CD4-positive, CD25-positive, alpha-beta regulatory T cell (primary cell): Measurements from ENCODE around the gene ASPDH. TPM values are rescaled to one million over a fixed set of nuclear protein-coding genes. Genes with fewer than 3 reads are reported as not detected.

Source experiments
- ATAC-seq, 2 donors: fragments of 150-1000 bp; cut with Tn5 transposase; one replicate each; pipeline ENCODE4 v1.10.0; 2021; ENCODE audit warnings: low read depth in 2 of 2, moderate number of reproducible peaks in 2 of 2, moderate library complexity in 1 of 2
- DNase-seq, 3 donors: peaks; one replicate each; pipeline versions ENCODE4 v3.0.0 to v3.0.0-alpha.2; 2012 to 2022; ENCODE audit warnings: mixed read lengths in 1 of 3
- H3K27ac ChIP-seq: one replicate; pipeline ENCODE4 v1.7.0; 2013; ENCODE audit warnings: mild to moderate bottlenecking, low read length; ENCODE audit not compliant: insufficient read depth, poor library complexity, severe bottlenecking
- H3K27me3 ChIP-seq: one replicate; pipeline ENCODE4 v1.7.0; 2013; ENCODE audit warnings: low read length; ENCODE audit not compliant: control insufficient read depth, insufficient read depth
- H3K36me3 ChIP-seq: one replicate; pipeline ENCODE4 v1.7.0; 2013; ENCODE audit warnings: mild to moderate bottlenecking, low read length, moderate library complexity; ENCODE audit not compliant: control insufficient read depth, insufficient read depth
- H3K4me1 ChIP-seq: 2 replicates; pipeline ENCODE4 v1.7.0; 2013; ENCODE audit warnings: mild to moderate bottlenecking, low read length; ENCODE audit not compliant: insufficient read depth, control insufficient read depth, poor library complexity, severe bottlenecking
- H3K4me3 ChIP-seq: one replicate; pipeline ENCODE4 v1.7.0; 2013; ENCODE audit warnings: low read depth, mild to moderate bottlenecking, low read length, moderate library complexity
- H3K9me3 ChIP-seq, 2 experiments: 1 replicate in 1 of 2; 2 replicates in 1 of 2; pipeline ENCODE4 v1.7.0; 2013; ENCODE audit warnings: low read length in 2 of 2, mild to moderate bottlenecking in 1 of 2, moderate library complexity in 1 of 2; ENCODE audit not compliant: control insufficient read depth in 2 of 2
- H3K27ac Mint-ChIP-seq, 3 donors: one replicate each; pipeline ENCODE4 v1.8.0; 2020 to 2022; ENCODE audit warnings: mild to moderate bottlenecking in 3 of 3, mixed read lengths in 3 of 3, moderate library complexity in 2 of 3
- H3K27me3 Mint-ChIP-seq: one replicate; pipeline ENCODE4 v1.8.0; 2022; ENCODE audit warnings: mild to moderate bottlenecking, mixed read lengths
- H3K36me3 Mint-ChIP-seq: one replicate; pipeline ENCODE4 v1.8.0; 2020; ENCODE audit warnings: mixed read lengths
- H3K4me1 Mint-ChIP-seq, 4 donors: one replicate each; pipeline ENCODE4 v1.8.0; 2020 to 2022; ENCODE audit warnings: mixed read lengths in 4 of 4, mild to moderate bottlenecking in 1 of 4
- H3K4me3 Mint-ChIP-seq, 4 donors: one replicate each; pipeline ENCODE4 v1.8.0; 2020 to 2022; ENCODE audit warnings: mild to moderate bottlenecking in 4 of 4, mixed read lengths in 4 of 4, moderate library complexity in 3 of 4
- H3K9me3 Mint-ChIP-seq, 7 donors: one replicate each; pipeline ENCODE4 v1.8.0; 2020 to 2022; ENCODE audit warnings: mixed read lengths in 7 of 7, mild to moderate bottlenecking in 3 of 7, moderate library complexity in 2 of 7
- polyA plus RNA-seq, 4 donors: library from polyadenylated mRNA; unstranded; fragments of 300-500 nt; fragmentation: Illumina TruSeq; gene quantifications; one replicate each; pipeline ENCODE4 v1.2.3, GENCODE V29; 2021
- total RNA-seq: library from RNA; stranded (reverse); gene quantifications from one replicate; pipeline ENCODE4 v1.2.3, GENCODE V29; 2022

Gene ASPDH
- total and polyA plus RNA-seq, 5 donors from 2014 or later = not detected

DNA sequence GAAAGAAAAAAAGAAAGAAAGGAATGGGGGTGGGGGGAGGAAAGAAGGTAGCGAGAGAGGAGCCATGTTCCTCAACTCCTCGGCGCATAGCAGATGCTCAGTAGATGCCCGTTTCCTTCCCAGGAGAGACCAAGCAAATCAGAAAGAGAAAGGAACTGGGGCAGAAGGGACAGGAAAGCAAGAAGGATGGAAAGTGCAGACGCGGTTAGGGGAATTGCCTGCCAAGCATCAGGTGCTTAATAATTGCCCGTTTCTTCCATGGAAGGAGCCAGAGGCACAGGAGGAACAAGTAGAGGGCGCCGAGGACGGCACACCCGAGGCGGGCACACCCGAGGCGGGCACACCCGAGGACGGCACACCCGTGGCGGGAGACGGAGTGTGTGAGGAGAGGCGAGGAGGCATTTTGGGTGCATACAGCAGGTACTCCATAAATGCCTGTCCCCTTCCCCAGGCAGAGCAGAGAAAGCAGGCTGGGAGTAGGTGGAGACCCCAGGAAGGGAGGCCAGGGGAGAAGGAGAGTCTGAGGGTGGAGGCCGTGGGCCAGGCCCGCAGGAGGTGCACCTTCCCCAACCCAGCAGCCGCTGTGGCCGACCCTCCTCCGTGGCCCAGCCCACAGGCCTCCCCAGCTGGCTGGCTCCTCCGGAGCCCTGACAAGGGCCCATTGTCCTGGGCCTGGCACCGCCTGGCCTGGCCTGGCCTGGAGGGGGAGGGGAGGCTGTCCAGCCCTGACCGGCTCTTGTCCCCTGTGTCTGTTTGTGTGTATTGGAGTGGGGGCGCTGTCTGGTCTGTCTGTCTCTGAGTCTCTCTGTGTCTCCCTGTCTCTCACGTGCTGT is 17.3 kb downstream of the ASPDH start:
- Histone ChIP-seq H3K27ac (no peak overlapping the region), H3K4me3 (no peak overlapping the region), H3K27me3 (no peaks in the 10 kb centered on the region), H3K36me3 (no peaks in the 10 kb centered on the region), H3K4me1 (peaks cover 11% of the 10 kb centered on the region), H3K9me3 (no peaks in the 10 kb centered on the region)
- H3K27me3 Mint-ChIP-seq = no peaks in the 10 kb centered on the region
- peaks cover 0 to 13% (median 5%) of the 10 kb centered on the region in 4 donors for H3K4me1 Mint-ChIP-seq
- DNase-seq = no peak
- no peak for ATAC-seq
- no peak overlapping the region for H3K4me3 Mint-ChIP-seq
- H3K27ac Mint-ChIP-seq = no peak overlapping the region
- H3K9me3 Mint-ChIP-seq = peaks cover 0 to 2% (median 0%) of the 10 kb centered on the region in 7 donors
- H3K36me3 Mint-ChIP-seq = peaks cover 5% of the 10 kb centered on the region

GRCh38 chr19:50495020-50495531 is 18.6 kb downstream of the ASPDH start:
- Mint-ChIP-seq H3K27ac (peak overlapping the region in 1 of 3 donors; percentile 38), H3K36me3 (peaks cover 5% of the 10 kb centered on the region), H3K9me3 (peaks cover 0 to 2% (median 0%) of the 10 kb centered on the region in 7 donors), H3K4me3 (no peak overlapping the region), H3K4me1 (peaks cover 0 to 25% (median 8%) of the 10 kb centered on the region in 4 donors), H3K27me3 (no peaks in the 10 kb centered on the region)
- no peaks in the 10 kb centered on the region for H3K27me3 ChIP-seq
- no peak overlapping the region for H3K27ac ChIP-seq
- no peak for DNase-seq
- peaks cover 14% of the 10 kb centered on the region for H3K4me1 ChIP-seq
- no peaks in the 10 kb centered on the region for H3K36me3 ChIP-seq
- H3K4me3 ChIP-seq = no peak overlapping the region
- ATAC-seq = no peak
- no peaks in the 10 kb centered on the region for H3K9me3 ChIP-seq

DNA sequence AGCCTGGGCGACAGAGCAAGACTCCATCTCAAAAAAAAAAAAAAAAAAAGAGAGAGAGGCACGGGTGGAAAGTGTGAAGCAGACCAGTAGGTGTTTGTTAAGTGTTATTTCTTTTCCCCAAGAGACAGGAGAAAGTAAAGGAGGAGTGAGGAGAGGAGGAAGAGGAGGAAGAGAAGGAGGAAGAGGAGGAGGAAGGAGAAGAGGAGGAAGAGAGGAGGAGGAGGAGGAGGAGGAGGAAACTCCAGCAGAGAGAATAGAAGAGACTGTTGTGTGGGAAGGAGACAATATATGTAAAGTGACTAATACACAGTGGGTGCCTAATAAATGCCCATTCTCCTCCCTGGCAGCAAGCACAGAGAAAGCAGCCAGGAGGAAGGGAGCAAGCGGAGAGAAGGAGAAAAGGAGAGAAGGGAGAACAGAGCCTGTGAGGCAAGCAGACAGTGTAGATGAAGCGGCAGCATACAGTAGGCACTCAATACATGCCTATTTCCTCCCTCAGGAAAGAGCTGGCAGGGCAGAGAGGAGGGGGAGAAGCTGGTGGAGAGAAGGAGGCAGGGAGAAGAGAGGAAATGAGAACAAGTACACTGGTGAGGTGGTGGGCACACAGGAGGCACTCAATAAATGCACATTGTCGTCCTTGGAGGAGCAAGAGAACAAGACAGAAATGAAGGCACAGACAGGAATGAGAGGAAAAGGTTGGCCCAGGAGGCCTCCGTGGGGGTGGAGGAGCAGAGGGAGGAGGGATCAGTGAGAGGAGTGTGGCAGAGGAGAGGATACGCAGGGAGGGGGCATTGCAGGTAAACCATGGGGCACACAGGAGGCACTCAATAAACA is 19.3 kb downstream of the ASPDH start:
- no peaks in the 10 kb centered on the region for H3K9me3 ChIP-seq
- peaks cover 0 to 2% (median 0%) of the 10 kb centered on the region in 7 donors for H3K9me3 Mint-ChIP-seq

DNA sequence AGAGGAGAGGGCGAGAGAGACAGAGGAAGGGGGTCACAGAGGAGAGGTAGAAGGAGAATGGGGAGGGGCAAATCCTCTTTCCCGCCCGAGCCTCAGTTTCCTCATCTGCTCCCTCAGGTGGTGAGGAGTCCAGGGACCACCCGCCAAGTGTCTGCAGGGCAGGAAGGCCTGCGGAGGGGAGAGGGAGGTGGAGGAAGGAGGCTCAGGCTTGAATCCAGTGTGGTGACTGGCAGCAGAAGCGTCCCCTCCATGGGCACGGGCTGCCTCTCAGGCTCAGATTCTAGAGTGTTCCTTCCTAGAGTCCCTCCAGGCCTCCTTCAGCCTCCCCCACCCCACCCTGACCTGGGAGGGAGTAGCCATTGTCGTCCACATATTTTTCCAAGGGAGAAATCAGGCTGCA is 20.5 kb downstream of the ASPDH start:
- H3K27me3 Mint-ChIP-seq = no peaks in the 10 kb centered on the region
- DNase-seq (no peak), ATAC-seq (no peak)
- Histone ChIP-seq H3K36me3 (no peaks in the 10 kb centered on the region), H3K27ac (no peak overlapping the region), H3K27me3 (no peaks in the 10 kb centered on the region), H3K4me3 (no peak overlapping the region), H3K9me3 (no peaks in the 10 kb centered on the region), H3K4me1 (peaks cover 14% of the 10 kb centered on the region)
- peaks cover 0 to 30% (median 8%) of the 10 kb centered on the region in 4 donors for H3K4me1 Mint-ChIP-seq
- H3K9me3 Mint-ChIP-seq = peaks cover 0 to 3% (median 0%) of the 10 kb centered on the region in 7 donors
- H3K27ac Mint-ChIP-seq = no peak overlapping the region
- peaks cover 10% of the 10 kb centered on the region for H3K36me3 Mint-ChIP-seq
- no peak overlapping the region for H3K4me3 Mint-ChIP-seq

More for the DNA sequence above, 19.3 kb downstream of the ASPDH start:
- H3K4me1 Mint-ChIP-seq = peaks cover 0 to 25% (median 8%) of the 10 kb centered on the region in 4 donors
- Histone ChIP-seq H3K27ac (no peak overlapping the region), H3K36me3 (no peaks in the 10 kb centered on the region), H3K27me3 (no peaks in the 10 kb centered on the region), H3K4me3 (no peak overlapping the region), H3K4me1 (peaks cover 14% of the 10 kb centered on the region)
- no peak overlapping the region for H3K4me3 Mint-ChIP-seq
- H3K36me3 Mint-ChIP-seq = peaks cover 5% of the 10 kb centered on the region
- H3K27me3 Mint-ChIP-seq = no peaks in the 10 kb centered on the region
- ATAC-seq (no peak), DNase-seq (no peak)
- peak overlapping the region; percentile 35 to 96 (median 51) for H3K27ac Mint-ChIP-seq

DNA sequence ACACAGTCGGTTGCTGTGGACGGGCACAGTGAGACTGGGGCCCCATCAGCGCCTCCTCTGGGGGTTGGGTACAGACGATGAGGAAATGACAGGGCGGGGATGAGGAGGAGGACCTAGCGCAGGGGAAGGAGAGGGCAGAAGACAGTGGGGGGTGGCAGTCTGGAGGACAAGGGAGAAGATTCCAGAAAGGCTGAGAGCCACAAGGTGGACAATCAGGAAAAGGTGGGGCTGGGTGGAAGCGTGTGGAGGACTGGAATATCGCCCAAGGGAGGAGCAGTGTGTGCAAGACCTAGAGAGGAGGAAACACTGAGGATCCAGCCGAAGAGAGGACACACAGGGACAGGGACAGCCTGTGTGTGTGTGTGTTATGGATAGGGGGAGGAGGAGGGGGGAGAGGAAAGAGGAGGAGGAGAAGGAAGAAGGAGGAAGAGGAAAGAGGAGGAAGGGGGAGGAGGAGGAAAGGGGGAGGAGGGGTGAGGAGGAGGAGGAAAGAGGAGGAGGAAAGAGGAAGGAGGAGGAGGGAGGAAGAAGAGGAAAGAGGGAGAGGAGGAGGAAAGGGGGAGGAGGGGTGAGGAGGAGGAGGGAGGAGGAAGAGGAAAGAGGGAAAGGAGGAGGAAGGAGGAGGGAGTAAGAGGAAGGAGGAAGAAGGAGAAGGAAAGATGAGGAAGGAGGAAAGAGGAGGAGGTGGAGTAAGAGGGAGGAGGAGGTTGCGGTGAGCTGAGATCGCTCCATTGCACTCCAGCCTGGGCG is 21.2 kb downstream of the ASPDH start:
- Mint-ChIP-seq H3K36me3 (peaks cover 10% of the 10 kb centered on the region), H3K4me3 (peak overlapping the region in 1 of 4 donors; percentile 69), H3K4me1 (peaks cover 0 to 33% (median 8%) of the 10 kb centered on the region in 4 donors), H3K27me3 (no peaks in the 10 kb centered on the region), H3K27ac (peak overlapping the region in 1 of 3 donors; percentile 85), H3K9me3 (peaks cover 0 to 3% (median 0%) of the 10 kb centered on the region in 7 donors)
- ATAC-seq = peak; percentile 61 to 85
- DNase-seq = peak in 1 of 3 donors; percentile 27
- H3K27me3 ChIP-seq = no peaks in the 10 kb centered on the region
- no peak overlapping the region for H3K4me3 ChIP-seq
- H3K36me3 ChIP-seq = no peaks in the 10 kb centered on the region
- H3K9me3 ChIP-seq = no peaks in the 10 kb centered on the region
- H3K27ac ChIP-seq = no peak overlapping the region
- peaks cover 14% of the 10 kb centered on the region for H3K4me1 ChIP-seq

DNA sequence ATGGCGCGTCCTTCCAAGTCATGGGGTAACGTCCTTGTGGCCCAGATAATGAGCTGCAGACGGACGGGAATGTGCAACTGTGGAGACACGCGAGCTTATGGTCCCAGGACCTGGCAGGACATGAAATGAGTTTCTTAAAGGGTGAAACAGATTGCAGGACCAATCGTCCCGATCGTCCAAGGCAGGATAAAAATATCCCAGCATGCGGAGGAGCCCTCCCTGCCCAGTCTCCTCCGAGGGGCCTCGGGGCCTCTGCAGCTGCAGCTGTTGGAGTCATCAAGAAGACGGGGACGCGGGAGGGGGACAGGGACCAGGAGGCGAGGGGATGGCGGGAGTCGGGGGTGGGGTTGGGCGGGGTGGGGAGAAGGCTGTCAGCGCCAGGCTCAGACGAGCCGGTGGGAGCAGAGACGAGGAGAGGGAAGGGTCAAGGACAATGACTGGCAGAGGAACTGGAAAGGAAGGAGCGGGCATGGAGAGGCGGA is 22.7 kb downstream of the ASPDH start:
- Mint-ChIP-seq H3K36me3 (peaks cover 10% of the 10 kb centered on the region), H3K9me3 (peaks cover 0 to 1% (median 0%) of the 10 kb centered on the region in 7 donors), H3K27ac (no peak overlapping the region), H3K27me3 (no peaks in the 10 kb centered on the region), H3K4me1 (peaks cover 0 to 33% (median 8%) of the 10 kb centered on the region in 4 donors), H3K4me3 (no peak overlapping the region)
- Histone ChIP-seq H3K9me3 (no peaks in the 10 kb centered on the region), H3K4me1 (peaks cover 14% of the 10 kb centered on the region), H3K27me3 (no peaks in the 10 kb centered on the region), H3K27ac (no peak overlapping the region), H3K36me3 (no peaks in the 10 kb centered on the region), H3K4me3 (no peak overlapping the region)
- ATAC-seq (no peak), DNase-seq (no peak)

DNA sequence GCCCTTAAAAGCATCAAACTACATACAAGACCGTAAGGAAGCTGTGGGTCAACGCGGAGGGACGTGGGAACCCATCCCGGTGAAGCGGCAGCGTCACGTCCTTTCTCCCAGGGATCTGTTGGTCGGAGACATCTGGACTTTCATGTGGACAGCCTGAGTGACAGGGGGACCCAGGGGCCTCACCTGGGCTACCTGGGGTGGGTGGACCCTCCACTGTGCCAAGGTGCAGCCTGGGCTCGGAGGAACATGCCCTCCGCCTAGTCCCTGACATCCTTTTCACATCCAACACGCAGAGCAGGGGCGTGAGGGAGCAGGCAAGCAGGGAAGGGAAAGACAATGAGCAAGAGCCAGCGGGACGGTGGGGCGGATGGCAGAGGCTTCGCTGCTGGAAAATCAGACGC is 23.3 kb downstream of the ASPDH start:
- Histone ChIP-seq H3K27ac (no peak overlapping the region), H3K9me3 (no peaks in the 10 kb centered on the region), H3K4me1 (peaks cover 14% of the 10 kb centered on the region), H3K4me3 (no peak overlapping the region), H3K36me3 (no peaks in the 10 kb centered on the region), H3K27me3 (no peaks in the 10 kb centered on the region)
- Mint-ChIP-seq H3K9me3 (peaks cover 0 to 1% (median 0%) of the 10 kb centered on the region in 7 donors), H3K27ac (no peak overlapping the region), H3K4me1 (peaks cover 0 to 33% (median 8%) of the 10 kb centered on the region in 4 donors), H3K36me3 (peaks cover 11% of the 10 kb centered on the region), H3K27me3 (no peaks in the 10 kb centered on the region), H3K4me3 (peak overlapping the region in 1 of 4 donors; percentile 54)
- no peak for DNase-seq
- ATAC-seq = no peak
